ENCODE results near the gene MCU. TPM values are rescaled to one million over a fixed set of nuclear protein-coding genes. Genes with fewer than 3 reads are reported as not detected.
"Not testable (repeated sequence)": the region's sequence is repeated elsewhere in the genome, so short reads cannot be mapped to it uniquely, and the experiment has no call there.

MCU gene
- total RNA-seq, 2 experiments from 2014 or later: 9.4 to 9.9 TPM

DNA sequence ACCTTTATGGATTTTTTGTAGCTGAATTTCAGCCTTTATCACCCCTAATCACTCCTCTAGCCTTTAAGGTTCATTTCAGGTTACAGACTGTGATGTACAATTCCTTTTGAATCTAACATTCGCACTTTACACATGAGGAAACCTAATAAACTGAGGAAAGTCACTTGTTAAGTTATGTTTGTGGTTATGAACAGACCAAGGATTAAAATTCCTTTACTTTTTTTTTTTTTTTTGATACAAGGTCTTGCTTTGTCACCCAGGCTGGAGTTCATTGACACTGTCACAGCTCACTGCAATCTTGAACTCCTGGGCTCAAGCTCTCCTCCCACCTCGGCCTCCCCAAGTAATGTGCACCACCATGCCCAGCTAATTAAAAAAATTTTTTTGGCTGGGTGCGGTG, 3.6 kb downstream of the MCU start:
- Histone ChIP-seq H3K27ac (ENCODE audit: low read depth, low read length, poor library complexity, severe bottlenecking) (no peak overlapping the region), H2AFZ (ENCODE audit: low read length) (no peak overlapping the region), H3K4me3 (ENCODE audit: low read depth, low read length, poor library complexity, severe bottlenecking) (no peak overlapping the region), H3K9me3 (ENCODE audit: low read length) (no peaks in the 10 kb centered on the region), H3K4me1 (ENCODE audit: insufficient read depth, low read length, poor library complexity, severe bottlenecking) (peaks cover 31% of the 10 kb centered on the region), H4K20me1 (ENCODE audit: insufficient read depth, low read length) (0 out of 2 replicates have a peak, but pooled peaks cover 4% of the 10 kb centered on the region), H3K9me2 (ENCODE audit: insufficient read depth, low read length) (no peaks in the 10 kb centered on the region), H3K79me2 (ENCODE audit: insufficient read depth, low read depth, low read length) (peaks cover 16% of the 10 kb centered on the region; the same call in 1 of the 2 replicates), H3K4me2 (ENCODE audit: low read length) (peak overlapping the region; percentile 80; the same call in 1 of the 2 replicates), H3K36me3 (ENCODE audit: insufficient read depth, low read length) (no peaks in the 10 kb centered on the region)
- BruUV-seq (replicated peaks): no TSS peak
- intact Hi-C loops (cut with micrococcal nuclease; ENCODE audit: unreplicated experiment): loop anchor here (10.0 kb wide), 1 partner anchor 139 kb away; no protein-coding TSS in a partner anchor
- ChIA-PET POLR2A (no interaction called here), CTCF (ENCODE audit: unreplicated experiment) (no interaction called here)
- no peak for DNase-seq (ENCODE audit: low spot score)
- TF ChIP-seq EZH2phosphoT487 (IDR thresholded peaks at IDR 0.05; ENCODE audit: borderline replicate concordance, low read depth, low read length): no peak
- TF ChIP-seq, protein P1, sequence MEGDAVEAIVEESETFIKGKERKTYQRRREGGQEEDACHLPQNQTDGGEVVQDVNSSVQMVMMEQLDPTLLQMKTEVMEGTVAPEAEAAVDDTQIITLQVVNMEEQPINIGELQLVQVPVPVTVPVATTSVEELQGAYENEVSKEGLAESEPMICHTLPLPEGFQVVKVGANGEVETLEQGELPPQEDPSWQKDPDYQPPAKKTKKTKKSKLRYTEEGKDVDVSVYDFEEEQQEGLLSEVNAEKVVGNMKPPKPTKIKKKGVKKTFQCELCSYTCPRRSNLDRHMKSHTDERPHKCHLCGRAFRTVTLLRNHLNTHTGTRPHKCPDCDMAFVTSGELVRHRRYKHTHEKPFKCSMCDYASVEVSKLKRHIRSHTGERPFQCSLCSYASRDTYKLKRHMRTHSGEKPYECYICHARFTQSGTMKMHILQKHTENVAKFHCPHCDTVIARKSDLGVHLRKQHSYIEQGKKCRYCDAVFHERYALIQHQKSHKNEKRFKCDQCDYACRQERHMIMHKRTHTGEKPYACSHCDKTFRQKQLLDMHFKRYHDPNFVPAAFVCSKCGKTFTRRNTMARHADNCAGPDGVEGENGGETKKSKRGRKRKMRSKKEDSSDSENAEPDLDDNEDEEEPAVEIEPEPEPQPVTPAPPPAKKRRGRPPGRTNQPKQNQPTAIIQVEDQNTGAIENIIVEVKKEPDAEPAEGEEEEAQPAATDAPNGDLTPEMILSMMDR (conservative IDR thresholded peaks at IDR 0.05; ENCODE audit: low read length): no peak

DNA sequence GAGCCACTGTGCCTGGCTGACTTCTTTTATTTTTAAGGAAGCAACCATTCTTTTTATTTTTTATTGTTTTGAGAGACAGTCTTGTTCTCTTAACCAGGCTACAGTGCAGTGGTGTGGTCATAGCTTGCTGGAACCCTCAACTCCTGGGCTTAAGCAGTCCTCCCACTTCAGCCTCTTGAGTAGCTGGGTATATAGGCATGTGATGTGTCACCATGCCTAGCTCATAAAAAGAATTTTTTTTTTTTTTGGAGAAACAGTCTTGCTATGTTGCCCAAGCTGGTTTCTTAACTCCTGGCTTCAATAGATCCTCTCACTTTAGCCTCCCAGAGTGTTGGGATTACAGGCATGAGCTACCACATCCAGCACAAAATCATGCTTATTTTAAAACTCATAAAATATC, 5.8 kb downstream of the MCU start:
- intact Hi-C loops (cut with micrococcal nuclease; ENCODE audit: unreplicated experiment): loop anchor here (10.0 kb wide), 1 partner anchor 137 kb away; no protein-coding TSS in a partner anchor
- Histone ChIP-seq H3K4me3 (ENCODE audit: low read depth, low read length, poor library complexity, severe bottlenecking) (no peak overlapping the region), H3K4me1 (ENCODE audit: insufficient read depth, low read length, poor library complexity, severe bottlenecking) (peaks cover 25% of the 10 kb centered on the region), H4K20me1 (ENCODE audit: insufficient read depth, low read length) (0 out of 2 replicates have a peak, but pooled peaks cover 4% of the 10 kb centered on the region), H3K79me2 (ENCODE audit: insufficient read depth, low read depth, low read length) (peaks cover 16% of the 10 kb centered on the region; the same call in 1 of the 2 replicates), H3K4me2 (ENCODE audit: low read length) (no peak overlapping the region), H3K9me3 (ENCODE audit: low read length) (no peaks in the 10 kb centered on the region), H3K36me3 (ENCODE audit: insufficient read depth, low read length) (no peaks in the 10 kb centered on the region), H3K9me2 (ENCODE audit: insufficient read depth, low read length) (no peaks in the 10 kb centered on the region), H3K27ac (ENCODE audit: low read depth, low read length, poor library complexity, severe bottlenecking) (no peak overlapping the region), H2AFZ (ENCODE audit: low read length) (no peak overlapping the region)
- BruUV-seq (replicated peaks): no TSS peak
- no peak for TF ChIP-seq EZH2phosphoT487 (IDR thresholded peaks at IDR 0.05; ENCODE audit: borderline replicate concordance, low read depth, low read length)
- TF ChIP-seq, protein P1 (conservative IDR thresholded peaks at IDR 0.05; ENCODE audit: low read length): no peak
- ChIA-PET CTCF (ENCODE audit: unreplicated experiment) (no interaction called here), POLR2A (interaction anchor here (0.7 kb wide), 1 partner anchor 652 kb away, joined by 4 read pairs; no protein-coding TSS in a partner anchor)
- DNase-seq (ENCODE audit: low spot score): no peak

DNA sequence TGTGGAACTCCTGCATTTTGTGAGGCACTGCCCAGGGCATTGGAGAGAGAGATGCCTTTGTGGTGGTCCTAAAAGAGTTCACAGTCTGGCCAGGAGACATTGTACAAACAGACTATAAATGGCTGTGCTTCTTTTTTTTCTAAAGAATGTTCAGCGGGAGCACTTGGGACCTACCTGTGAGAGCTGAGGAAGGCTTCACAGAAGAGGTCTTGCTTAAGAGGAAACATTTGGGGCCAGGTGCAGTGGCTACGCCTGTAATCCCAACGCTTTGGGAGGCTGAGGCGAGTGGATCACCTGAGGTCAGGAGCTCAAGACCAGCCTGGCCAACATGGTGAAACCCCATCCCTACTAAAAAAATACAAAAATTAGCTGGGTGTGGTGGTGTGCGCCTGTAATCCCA, 10.5 kb downstream of the MCU start:
- H3K9me2 ChIP-seq (ENCODE audit: insufficient read depth, low read length); H3K9me3 ChIP-seq (ENCODE audit: low read length); H2AFZ ChIP-seq (ENCODE audit: low read length); BruUV-seq (replicated peaks); H3K4me2 ChIP-seq (ENCODE audit: low read length); DNase-seq (ENCODE audit: low spot score); H3K4me1 ChIP-seq (ENCODE audit: insufficient read depth, low read length, poor library complexity, severe bottlenecking); H3K36me3 ChIP-seq (ENCODE audit: insufficient read depth, low read length); CTCF ChIA-PET (ENCODE audit: unreplicated experiment); intact Hi-C loops (cut with micrococcal nuclease; ENCODE audit: unreplicated experiment); H3K79me2 ChIP-seq (ENCODE audit: insufficient read depth, low read depth, low read length); H3K4me3 ChIP-seq (ENCODE audit: low read depth, low read length, poor library complexity, severe bottlenecking); H3K27ac ChIP-seq (ENCODE audit: low read depth, low read length, poor library complexity, severe bottlenecking); H4K20me1 ChIP-seq (ENCODE audit: insufficient read depth, low read length): not testable (repeated sequence)
- POLR2A ChIA-PET: interaction anchor here (0.7 kb wide), 1 partner anchor 54 kb away, joined by 3 read pairs; no protein-coding TSS in a partner anchor
